NCI-H128 (cell line): ENCODE measurements around the gene SCGN.

Experiments
- DNase-seq: peaks from one replicate; lab custom pipeline; 2025; ENCODE audit not compliant: unreplicated experiment; lab: John Stamatoyannopoulos, UW

Gene SCGN, protein sequence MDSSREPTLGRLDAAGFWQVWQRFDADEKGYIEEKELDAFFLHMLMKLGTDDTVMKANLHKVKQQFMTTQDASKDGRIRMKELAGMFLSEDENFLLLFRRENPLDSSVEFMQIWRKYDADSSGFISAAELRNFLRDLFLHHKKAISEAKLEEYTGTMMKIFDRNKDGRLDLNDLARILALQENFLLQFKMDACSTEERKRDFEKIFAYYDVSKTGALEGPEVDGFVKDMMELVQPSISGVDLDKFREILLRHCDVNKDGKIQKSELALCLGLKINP

DNA sequence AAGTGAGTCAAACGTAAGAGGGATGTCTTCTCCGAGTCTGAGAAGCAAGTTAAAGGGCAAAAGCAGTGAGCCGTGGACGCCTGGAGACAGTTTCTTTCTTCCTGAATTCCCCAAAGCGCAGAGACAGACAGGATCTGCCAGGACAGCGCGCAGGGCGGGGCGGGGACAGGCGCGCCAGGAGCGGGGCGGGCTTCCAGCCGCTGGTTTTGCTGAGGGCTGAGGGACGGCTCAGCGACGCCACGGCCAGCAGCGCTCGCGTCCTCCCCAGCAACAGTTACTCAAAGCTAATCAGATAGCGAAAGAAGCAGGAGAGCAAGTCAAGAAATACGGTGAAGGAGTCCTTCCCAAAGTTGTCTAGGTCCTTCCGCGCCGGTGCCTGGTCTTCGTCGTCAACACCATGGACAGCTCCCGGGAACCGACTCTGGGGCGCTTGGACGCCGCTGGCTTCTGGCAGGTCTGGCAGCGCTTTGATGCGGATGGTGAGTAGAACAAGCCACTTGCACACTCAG lies at the start of gene SCGN:
TSS of gene SCGN (plus strand) at position 209 of the 509 bp plus-strand sequence. CDS start at position 398, 189 bp downstream.
- DNase-seq: no peak

DNA sequence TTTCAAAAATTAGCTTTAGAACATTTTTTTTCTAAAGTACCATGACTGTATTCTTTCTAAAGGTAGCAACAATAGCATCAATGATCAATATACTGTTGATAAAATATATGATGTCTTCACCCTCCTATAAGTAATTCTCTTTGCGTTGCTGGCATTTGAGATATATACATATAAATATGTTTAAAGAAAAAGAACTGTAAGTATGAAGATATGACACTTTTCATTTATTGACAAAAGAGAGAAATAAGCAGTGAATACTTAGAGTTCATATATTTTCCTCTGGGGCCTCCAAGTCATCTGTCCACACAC lies 49.4 kb upstream of the SCGN start:
- DNase-seq: no peak

DNA sequence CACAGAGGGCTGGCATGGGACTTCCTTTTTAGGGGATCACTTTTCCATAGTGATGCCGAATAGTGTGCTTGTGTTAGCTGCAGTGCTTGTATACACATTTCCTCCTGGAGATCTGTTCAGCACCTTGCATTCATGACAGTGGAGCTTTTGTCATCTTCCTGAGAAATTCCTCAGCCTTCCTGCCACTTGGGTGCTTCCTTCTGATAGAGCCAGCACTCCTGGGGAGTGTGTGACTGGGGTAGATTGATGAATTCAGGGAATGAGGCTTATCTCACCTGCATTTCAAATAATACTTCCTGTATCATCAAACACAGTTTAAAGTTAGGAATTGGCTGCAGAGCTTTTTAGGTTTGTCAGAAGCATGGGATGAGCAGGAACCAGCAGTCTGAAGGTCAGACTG lies 48.8 kb upstream of the SCGN start:
- DNase-seq: no peak

DNA sequence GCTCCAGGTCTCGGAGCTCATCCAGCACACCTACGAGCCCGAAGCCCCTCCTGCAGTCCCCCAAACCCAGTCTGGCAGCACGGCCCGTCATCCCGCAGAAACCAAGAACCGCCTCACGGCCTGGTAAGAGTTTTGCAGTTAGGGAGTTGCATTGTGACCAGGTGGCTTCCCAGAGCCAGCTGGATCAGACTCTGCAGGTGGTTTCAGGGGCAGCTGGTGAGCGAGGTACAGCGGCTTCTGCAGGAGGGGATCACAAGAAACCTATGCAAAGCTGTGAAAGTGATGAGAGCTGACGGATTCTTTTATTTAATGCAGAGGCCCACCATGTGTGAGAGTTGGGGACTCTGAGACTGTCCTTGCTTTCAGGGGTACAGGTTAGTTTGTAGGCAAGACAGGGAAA lies 45.9 kb upstream of the SCGN start:
- DNase-seq: no peak

DNA sequence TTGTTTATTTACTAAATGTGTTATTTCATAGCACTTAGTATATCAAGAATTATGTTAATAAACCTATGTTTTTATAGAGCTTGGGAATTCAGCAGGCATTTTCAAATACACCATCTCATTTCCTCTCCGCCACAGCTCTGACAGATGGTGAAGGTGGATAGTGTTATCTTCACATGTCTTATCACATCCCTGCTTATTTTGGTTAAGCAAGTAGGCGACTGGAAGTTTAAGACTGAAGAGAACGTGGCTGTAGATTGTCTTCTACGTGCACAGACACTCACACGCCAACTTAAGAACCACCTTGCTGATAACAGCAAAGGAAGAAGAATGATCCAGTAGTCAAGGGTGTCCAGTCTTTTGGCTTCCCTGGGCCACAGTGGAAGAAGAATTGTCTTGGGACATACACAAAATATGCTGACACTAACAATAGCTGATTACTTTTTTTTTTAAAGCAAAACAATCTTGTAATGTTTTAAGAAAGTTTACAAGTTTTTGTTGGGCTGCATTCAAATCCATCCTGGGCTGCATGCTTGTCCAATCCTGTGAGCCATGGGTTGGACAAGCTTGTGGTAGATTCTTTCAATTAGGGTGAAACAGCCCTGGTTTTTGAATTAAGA lies 43.3 kb upstream of the SCGN start:
- DNase-seq: no peak

DNA sequence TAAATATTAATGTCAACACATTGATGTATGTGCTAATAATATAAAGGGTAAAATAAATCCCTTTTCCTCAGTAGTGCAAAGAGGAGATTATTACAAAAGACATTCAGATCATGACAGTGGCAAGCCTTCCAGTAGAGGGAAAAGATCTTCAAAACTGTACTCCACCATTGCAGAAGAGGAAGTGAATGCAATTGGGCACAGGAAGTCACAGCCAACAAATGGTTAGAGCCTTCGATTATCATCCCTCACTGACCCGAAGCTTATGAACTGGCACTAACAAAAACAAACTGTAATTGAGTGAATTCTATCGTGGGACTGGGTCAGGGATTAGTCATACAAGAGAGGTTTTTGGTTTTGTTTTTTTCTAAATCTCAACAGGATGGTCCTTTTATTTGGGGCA lies 39.3 kb upstream of the SCGN start:
- DNase-seq: no peak

DNA sequence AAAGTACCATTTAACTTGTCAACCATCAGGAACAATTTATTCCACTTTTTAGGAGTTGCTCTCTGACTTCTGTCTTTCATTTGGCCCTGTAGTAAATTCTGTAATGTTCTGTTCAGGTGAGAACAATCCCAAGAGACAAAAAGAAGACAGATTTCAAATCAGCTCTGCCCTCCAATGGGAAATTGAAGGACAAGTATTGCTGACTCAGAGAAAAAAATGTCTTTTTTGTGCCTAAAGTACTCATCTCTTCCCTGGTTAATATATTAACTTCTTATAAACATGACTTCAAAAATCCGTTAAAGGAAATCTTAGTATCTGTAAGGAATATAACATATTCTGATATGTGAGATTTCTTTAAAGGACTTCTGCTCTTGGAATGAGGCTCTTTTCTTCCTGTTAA lies 38.6 kb upstream of the SCGN start:
- no peak for DNase-seq

DNA sequence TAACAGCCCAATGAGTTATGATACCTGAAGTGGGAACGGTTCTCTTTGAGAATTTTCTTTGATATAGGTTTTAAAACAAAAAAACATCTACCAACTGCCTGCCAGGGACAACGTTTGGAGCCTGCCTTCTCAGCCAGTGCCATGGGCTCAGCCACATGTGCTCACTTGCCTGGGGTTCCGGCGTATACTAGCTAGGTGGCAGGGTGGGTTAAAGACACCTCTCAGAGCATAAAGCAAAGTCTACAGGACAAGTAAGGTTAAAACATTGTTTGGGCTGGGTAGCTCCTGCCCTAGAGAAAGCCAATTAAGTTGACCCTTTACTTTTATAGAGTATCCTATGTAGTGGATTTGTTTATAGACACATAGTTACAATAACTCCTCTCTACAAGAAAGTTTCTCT lies 38.0 kb upstream of the SCGN start:
- DNase-seq: no peak

DNA sequence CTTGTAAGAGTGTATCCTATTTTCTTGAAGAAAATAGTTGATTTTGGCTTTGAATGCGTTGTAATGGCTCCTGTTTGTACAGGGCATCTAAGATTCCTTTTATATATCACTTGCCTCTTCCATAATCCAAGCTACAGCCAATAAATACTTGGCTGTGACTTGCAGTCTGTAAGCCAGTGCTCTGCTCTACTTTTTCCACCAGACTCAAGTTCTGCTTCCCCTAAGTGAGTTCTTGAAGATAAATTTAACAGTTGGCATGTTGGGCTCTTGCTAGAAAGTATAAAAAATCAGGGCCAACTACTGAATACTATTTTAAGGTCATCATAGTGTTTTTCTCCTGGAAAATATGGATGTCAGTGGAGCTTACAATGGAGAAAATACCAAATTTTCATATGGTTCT lies 36.5 kb upstream of the SCGN start:
- DNase-seq: no peak

DNA sequence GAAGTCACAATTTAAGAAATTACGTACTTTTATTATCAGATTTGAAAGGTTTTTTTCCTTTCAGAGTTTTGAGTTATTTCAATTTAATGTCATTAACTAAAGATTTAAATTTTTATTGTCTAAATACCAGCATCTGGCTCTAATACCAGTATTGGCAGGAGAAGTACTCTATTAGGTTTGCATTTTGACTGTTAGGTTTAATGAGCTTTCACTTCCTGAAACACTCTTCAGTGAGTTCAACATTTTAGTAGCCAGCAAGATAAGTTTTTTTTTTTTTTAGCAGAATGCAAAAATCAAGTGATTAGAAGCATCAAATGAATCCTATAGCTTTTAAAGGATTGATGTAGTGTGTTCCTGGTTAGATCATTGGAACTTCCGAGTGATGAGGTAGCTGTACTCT lies 34.0 kb upstream of the SCGN start:
- DNase-seq: no peak

DNA sequence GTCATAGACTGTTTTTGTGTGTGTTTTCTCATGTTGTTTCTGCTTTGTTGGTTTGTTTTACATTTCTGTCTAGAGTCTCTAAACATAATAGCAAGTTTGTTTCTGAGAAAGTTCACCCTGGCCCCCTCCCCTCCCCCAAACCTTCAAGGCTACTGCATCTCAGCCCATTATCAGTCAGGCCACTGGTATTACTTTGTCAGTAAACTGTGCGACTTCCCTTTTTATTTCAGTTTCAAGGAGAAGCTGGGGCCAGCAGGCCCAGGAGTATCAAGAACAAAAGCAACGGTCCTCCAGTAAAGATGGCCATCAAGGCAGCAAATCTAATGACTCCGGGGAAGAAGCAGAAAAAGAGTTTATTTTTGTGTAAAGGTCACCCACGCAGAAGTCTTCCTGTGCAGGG lies 32.8 kb upstream of the SCGN start:
- no peak for DNase-seq

DNA sequence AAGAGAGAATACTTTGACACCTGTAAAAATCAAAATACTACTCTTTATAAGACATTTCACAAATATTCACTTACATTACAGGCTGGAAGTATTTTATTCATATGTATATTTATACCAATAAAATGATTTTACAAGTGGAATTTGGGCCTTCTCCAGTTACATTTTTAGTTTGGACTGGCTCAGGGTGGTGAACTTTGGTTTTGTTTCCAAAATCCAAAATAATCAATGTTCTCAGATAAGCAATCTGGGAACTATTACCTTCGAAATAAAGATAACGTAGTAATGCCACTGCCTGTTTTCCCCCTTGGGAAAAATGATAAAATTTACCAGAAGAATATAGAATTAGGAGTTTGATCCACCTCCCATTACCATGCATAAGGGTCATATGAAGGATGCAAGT lies 31.6 kb upstream of the SCGN start:
- DNase-seq: no peak

DNA sequence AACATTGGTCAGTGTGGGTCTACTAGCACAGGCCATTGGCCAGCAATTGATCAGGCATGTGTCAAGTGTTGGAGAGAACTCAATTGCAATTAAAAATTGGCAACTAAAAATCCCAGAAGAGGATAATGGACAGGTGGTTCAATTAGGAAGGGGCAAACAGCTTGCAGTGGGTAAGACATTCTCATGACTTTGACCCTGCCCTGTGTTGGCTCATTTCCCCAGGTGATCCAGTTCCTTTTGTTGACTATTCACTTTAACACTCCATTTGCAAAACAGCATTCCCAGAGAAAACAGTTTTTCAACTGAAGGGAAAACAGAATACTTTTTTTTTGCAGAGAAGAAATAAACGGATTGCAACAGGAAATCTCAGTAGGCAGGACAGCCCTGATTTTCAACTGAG lies 28.9 kb upstream of the SCGN start:
- DNase-seq: no peak

DNA sequence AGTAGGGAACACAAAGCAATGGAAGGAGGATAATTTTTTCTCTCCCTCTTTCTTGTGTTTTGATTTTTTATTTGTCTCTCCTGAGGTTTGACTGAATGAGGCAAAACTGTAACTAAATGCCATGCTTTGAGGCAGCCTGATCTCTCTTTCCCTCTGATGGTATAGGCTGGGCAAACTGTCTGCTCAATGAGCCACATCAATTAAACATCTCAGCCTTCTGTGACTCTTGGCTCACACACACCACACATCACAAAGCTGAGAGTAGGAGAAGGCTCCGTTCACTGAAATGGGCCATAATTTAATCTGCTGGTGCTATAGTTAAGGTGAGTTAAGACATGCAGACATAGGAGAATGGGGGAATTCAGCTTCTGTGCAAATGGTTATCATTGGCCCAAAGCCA lies 28.1 kb upstream of the SCGN start:
- no peak for DNase-seq

DNA sequence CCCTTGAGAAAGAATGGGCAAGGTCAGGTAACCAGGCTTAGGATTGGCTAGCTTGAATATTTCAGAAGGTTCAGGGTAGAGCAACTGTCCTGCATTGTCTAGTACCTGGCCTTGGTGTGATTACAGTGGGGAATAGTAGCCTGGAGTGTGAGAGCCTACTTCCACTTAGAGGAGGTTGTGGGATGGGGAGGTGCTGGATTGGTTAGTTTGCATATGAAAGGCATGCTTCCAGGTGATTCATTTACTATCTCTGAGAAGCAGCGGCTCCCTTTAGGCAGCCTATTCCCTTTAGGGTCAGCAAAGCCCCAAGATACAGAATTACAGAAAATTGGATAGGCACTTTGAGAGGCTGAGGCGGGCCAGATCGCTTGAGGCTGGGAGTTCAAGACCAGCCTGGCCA lies 25.0 kb upstream of the SCGN start:
- DNase-seq: no peak

DNA sequence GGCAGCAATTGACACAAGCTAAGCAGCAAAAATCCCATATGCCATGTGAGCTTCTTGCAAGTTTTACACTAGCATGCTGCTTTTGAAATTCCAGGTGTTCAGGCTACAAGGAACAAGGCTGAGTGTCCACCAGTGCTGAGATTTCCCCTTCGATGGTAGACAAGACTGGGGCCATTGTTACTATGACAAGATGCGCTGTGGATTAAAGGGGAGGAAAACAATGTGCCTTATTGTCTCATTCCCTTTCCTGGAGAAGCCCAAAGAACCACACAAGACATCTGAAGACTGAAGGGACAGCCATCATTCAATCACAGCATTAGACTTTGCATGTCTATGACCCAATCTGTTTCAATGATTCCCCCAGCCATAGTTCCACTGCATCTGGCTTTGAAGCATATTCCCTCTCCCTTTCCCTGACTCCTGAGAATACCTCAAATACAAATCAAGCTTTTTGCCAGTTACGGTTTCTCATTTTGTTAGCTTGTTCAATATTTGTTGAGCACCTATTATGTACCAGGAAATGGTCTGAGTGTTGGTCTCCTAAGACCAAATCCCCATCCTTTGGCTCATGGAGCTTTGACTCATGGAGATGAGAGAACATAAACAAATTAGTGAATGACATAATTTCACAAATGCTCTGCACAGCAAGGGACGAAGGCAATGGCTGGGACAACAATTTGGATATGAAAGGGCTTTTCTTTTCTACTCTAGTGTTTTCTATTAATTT lies 23.4 kb upstream of the SCGN start:
- no peak for DNase-seq

DNA sequence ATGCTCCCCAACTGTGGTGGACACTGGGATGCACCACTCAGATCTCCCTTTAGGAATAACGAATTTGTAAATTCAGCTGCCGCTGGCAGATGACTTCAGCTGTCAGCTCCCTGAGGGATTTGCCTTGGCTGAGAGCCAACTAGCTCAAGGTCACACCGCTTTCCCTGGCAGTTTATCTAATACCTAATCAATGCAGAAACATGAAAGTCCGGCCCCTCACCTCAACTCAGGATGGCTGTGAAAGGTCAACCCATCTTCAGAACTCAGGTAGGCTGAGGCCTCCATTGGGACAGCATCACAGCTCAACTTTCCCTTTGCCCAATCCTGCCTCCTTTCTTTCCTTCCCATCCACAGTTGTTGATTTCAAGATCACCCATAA lies 22.8 kb upstream of the SCGN start:
- DNase-seq: no peak

DNA sequence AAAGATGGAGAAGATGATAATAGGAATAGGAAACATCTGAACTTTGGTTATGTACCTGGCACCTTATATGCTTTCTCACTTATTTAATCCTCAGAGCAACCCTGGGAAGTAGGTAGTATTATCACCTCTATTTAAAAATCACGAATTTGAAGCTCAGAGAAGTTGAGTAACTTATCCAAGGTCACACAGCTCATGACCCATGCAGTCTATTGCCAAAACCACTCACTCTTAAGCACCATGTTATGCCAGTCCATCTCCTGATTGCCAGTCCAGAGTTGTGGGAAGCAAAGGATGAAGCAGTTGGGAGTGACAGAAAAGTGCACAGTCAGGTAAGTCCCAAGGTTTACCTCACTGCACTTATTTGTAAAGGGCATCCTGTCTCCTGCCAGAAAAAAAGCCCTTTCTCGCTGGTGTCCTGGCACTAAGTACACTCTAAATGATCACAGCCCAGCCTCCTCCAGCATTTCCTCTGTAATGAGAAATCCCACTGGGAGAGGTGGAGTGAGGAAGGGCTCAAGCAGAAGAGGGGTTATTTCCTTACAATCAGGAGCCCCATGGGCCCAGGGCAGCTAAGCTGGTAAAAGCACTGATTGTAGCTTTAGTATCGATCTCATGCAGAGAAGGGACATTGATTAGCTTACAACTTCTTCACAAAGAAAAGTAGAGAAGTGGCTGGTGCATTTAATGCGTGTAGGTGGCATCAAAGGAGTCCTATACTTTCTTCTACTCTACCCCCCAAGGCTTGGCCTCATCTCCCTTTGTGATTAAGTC lies 21.3 kb upstream of the SCGN start:
- no peak for DNase-seq

DNA sequence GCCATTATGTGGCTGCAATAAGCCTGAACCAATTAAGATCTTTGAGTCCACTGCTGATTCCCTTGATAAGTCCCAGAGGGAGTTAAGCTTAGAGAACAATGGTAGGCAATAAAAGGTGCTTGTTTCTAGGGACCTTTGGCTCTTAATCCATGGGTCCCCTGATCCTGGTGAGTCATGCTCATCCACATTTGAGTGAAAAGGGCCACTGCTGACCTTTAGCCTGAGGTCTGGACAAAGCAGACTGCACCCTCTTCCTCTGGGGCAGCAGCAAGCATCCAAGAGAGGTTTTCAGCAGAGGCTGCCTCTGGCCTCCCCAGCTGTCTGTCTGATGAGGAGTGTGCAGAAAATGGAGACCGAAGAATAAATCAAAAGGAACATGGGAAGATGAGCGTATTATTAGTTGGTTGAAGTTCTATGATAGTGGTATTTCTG lies 16.1 kb upstream of the SCGN start:
- DNase-seq: no peak

DNA sequence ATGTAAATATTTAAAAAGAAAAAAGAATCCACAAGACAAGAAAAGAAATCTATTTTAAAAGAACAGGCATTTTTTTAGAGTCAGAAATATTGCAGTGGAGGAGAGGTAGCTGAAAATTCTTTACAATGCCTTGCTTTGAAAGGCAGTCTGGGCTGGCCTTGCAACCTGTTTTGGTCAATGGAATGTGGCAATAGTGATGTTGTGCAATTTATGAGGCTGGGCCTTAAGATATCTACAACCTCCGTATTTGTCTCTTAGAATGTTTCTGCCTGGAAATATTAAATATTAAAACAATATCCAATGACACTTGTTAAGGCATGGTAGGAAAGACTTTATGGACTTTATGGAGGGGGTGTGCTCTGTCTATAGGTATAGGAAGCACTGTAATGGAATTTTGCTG lies 14.8 kb upstream of the SCGN start:
- DNase-seq: no peak

DNA sequence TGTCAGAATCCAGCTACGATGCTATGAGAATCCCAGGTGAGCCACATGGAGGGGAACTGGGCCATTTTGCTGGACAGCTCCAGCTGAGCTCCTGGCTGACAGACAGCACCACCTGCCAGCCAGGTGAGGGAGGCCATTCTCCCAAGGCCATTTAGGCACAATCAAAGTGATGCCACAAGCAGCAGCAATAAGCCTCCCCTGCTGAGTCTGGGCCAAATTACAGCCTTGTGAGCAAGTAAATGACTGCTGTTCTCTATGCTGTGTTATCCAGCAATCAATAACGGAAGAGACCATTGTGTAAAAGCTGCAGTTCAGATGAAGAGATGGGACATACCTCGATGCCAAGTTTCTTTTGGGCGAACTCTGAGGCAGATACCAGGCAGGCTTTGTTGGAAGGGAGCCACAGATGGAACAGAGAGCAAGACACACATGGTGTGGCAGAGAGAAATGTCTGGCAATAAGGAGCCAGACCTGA lies 14.0 kb upstream of the SCGN start:
- no peak for DNase-seq

DNA sequence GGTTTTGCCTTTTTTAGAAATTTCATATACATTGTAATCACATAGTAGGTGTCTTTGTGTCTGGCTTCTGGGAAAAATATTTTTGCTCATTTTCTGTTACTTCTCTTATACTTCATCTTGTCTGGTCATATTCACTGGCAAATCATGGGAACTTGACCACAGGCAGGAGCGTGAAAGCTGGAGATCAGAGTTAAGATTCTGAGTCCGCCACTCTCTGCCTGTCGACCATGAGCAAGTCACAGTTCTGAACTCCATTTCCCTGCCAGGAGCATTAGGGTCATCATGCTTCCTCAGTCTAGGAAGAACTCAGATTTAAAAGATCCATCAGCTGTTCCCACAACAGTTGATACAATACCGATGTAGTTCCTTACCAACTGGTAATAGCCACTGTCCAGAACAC lies 12.4 kb upstream of the SCGN start:
- no peak for DNase-seq
